GM12878 (cell line): ENCODE data around the gene ZNF470. TPM values are rescaled to one million over a fixed set of nuclear protein-coding genes. Genes with fewer than 3 reads are reported as not detected.

Source experiments
- ATAC-seq: fragments of 200-7000 bp; cut with Tn5 transposase; 3 replicates; pipeline ENCODE4 v1.9.1; 2020; ENCODE audit warnings: mild to moderate bottlenecking, moderate library complexity
- BruUV-seq: library from RNA; stranded (reverse); fragments of 400-500 nt; replicated peaks from 2 replicates; lab custom pipeline; 2021; lab: Mats Ljungman, UMichigan
- CTCF ChIA-PET: fragments of 300-600 bp; sonication (Branson Sonifier 250); formaldehyde crosslinking; extraction: SDS; loops from one replicate; lab custom pipeline; 2021; ENCODE audit warnings: inconsistent platforms; lab: Yijun Ruan, JAX
- POLR2A ChIA-PET: fragments of 350-600 bp; formaldehyde crosslinking; extraction: SDS; loops from one replicate; lab custom pipeline; 2021; ENCODE audit warnings: inconsistent platforms; lab: Charles Lee
- RAD21 ChIA-PET: fragments of 300-600 bp; sonication (Branson Sonifier 250); formaldehyde crosslinking; loops from one replicate; lab custom pipeline; 2023; ENCODE audit warnings: antibody characterized with exemption; ENCODE audit not compliant: unreplicated experiment; lab: Charles Lee
- SMC1A ChIA-PET: fragments of 300-600 bp; sonication (Branson Sonifier 250); formaldehyde crosslinking; loops from one replicate; lab custom pipeline; 2023; ENCODE audit not compliant: unreplicated experiment, uncharacterized antibody; lab: Charles Lee
- DNase-seq: peaks from one replicate; pipeline ENCODE4 v3.0.0-alpha.2; 2011; ENCODE audit warnings: low read depth, low spot score
- FAIRE-seq: peaks from 3 replicates; lab custom pipeline; 2011; peaks lifted over from hg19 to GRCh38; lab: Jason Lieb, UNC
- H2AFZ ChIP-seq: 2 replicates; pipeline ENCODE4 v1.6.0; 2011; ENCODE audit warnings: low read depth, low read length, control low read depth; ENCODE audit not compliant: control insufficient read depth
- H3K27ac ChIP-seq: 2 replicates; pipeline ENCODE4 v1.5.1; 2011; ENCODE audit warnings: control low read depth; ENCODE audit not compliant: control insufficient read depth, insufficient read depth
- H3K27me3 ChIP-seq, 2 experiments: replicated peaks in 1 of 2; 2 replicates each; pipeline versions ENCODE4 v1.6.0 to v1.6.1; 2011; ENCODE audit warnings: low read length in 1 of 2; ENCODE audit not compliant: control insufficient read depth in 2 of 2, insufficient read depth in 2 of 2
- H3K36me3 ChIP-seq, 2 experiments: 2 replicates each; pipeline ENCODE4 v1.5.1; 2011; ENCODE audit warnings: low read length in 1 of 2; ENCODE audit not compliant: control insufficient read depth in 2 of 2, insufficient read depth in 2 of 2
- H3K4me1 ChIP-seq: 2 replicates; pipeline ENCODE4 v1.6.1; 2011; ENCODE audit warnings: mild to moderate bottlenecking, low read length, moderate library complexity, mixed read lengths; ENCODE audit not compliant: control insufficient read depth, insufficient read depth
- H3K4me2 ChIP-seq: 2 replicates; pipeline ENCODE4 v1.6.0; 2011; ENCODE audit warnings: control low read depth; ENCODE audit not compliant: control insufficient read depth, insufficient read depth
- H3K4me3 ChIP-seq: fragments of 200-600 bp; sonication (generic); 2 replicates; pipeline ENCODE4 v1.5.1; 2016
- H3K79me2 ChIP-seq: 2 replicates; pipeline ENCODE4 v1.6.0; 2011; ENCODE audit warnings: low read length; ENCODE audit not compliant: control insufficient read depth, insufficient read depth
- H3K9ac ChIP-seq: 2 replicates; pipeline ENCODE4 v1.8.0; 2011; ENCODE audit warnings: low read length, control low read depth, mixed read lengths; ENCODE audit not compliant: control insufficient read depth, insufficient read depth
- H3K9me3 ChIP-seq: replicated peaks from 3 replicates; pipeline ENCODE4 v1.5.1; 2011; ENCODE audit warnings: mild to moderate bottlenecking, low read length; ENCODE audit not compliant: control insufficient read depth, insufficient read depth
- H4K20me1 ChIP-seq: 2 replicates; pipeline ENCODE4 v1.6.0; 2011; ENCODE audit not compliant: control insufficient read depth, insufficient read depth
- BRCA1 ChIP-seq: IDR thresholded peaks from 2 replicates; pipeline ENCODE4 v1.6.1; 2011; ENCODE audit warnings: low read depth, low read length, improper control_type of control experiment
- CREB1 ChIP-seq: IDR thresholded peaks from 2 replicates; pipeline ENCODE4 v1.6.1; 2012; ENCODE audit warnings: low read depth, mild to moderate bottlenecking, inconsistent platforms
- HDAC6 ChIP-seq: fragments of 200-600 bp; sonication (generic); IDR thresholded peaks from one replicate; pipeline ENCODE4 v1.8.0; 2017; ENCODE audit warnings: antibody characterized with exemption; ENCODE audit not compliant: unreplicated experiment
- IKZF1 ChIP-seq: fragments of 450-650 bp; conservative IDR thresholded peaks from 2 replicates; pipeline ENCODE4 v1.6.1; 2017; ENCODE audit warnings: antibody characterized with exemption, mild to moderate bottlenecking
- KAT2A ChIP-seq: conservative IDR thresholded peaks from 2 replicates; pipeline ENCODE4 v1.6.1; 2011; ENCODE audit warnings: low read depth, low read length; ENCODE audit not compliant: control insufficient read depth
- RAD21 ChIP-seq: IDR thresholded peaks from 2 replicates; pipeline ENCODE4 v1.6.1; 2011; ENCODE audit warnings: mild to moderate bottlenecking, low read depth, low read length, moderate library complexity; ENCODE audit not compliant: insufficient read depth
- RAD51 ChIP-seq: fragments of 450-650 bp; IDR thresholded peaks from 2 replicates; pipeline ENCODE4 v1.6.1; 2016; ENCODE audit warnings: moderate library complexity, mild to moderate bottlenecking, inconsistent platforms
- SMAD5 ChIP-seq: IDR thresholded peaks from 2 replicates; pipeline ENCODE4 v1.6.1; 2016; ENCODE audit warnings: antibody characterized with exemption, low read depth
- SPI1 ChIP-seq: IDR thresholded peaks from 2 replicates; pipeline ENCODE4 v1.6.1; 2011; ENCODE audit warnings: low read depth, mild to moderate bottlenecking, low read length, moderate library complexity, borderline replicate concordance; ENCODE audit not compliant: insufficient read depth
- TAF1 ChIP-seq: IDR thresholded peaks from 2 replicates; pipeline ENCODE4 v1.6.1; 2011; ENCODE audit warnings: mild to moderate bottlenecking, low read depth, low read length, borderline replicate concordance
- TARDBP ChIP-seq: IDR thresholded peaks from 2 replicates; pipeline ENCODE4 v1.6.1; 2016; ENCODE audit warnings: borderline replicate concordance
- WRNIP1 ChIP-seq: IDR thresholded peaks from 2 replicates; pipeline ENCODE4 v1.6.1; 2011; ENCODE audit warnings: low read depth, low read length, improper control_type of control experiment, borderline replicate concordance
- WGBS: methylation state at CpG from one replicate; pipeline ENCODE4 v1.1.6; 2016; ENCODE audit warnings: low lambda C conversion rate; ENCODE audit not compliant: insufficient replicate concordance, insufficient coverage; ENCODE audit errors: missing lambda C conversion rate; 5-methylcytosine and 5-hydroxymethylcytosine counted together
- in situ Hi-C: fragments of 300-500 bp; cut with MboI; formaldehyde crosslinking; loops from 9 replicates; pipeline ENCODE4 v1.14.3; 2018; ENCODE audit warnings: mixed read lengths
- intact Hi-C: fragments of 100-400 bp; cut with micrococcal nuclease; formaldehyde crosslinking; loops from one replicate; pipeline ENCODE4 v1.14.2; 2022; ENCODE audit not compliant: unreplicated experiment
- polyA plus RNA-seq, 11 experiments: library from polyadenylated mRNA; depleted of rRNA in 4 of 11; unstranded in 6 of 11; stranded (reverse) in 5 of 11; fragments of >200 nt; fragmentation: Nextera tagmentation in 4 of 11; fragmentation: Illumina TruSeq in 1 of 11; extraction: Ambion mirVana in 4 of 11; extraction: Trizol in 1 of 11; gene quantifications; 1 replicate in 1 of 11; 2 replicates in 10 of 11; pipeline versions ENCODE4 v1.2.1 to v1.2.3, GENCODE V29; 2011 to 2016; ENCODE audit warnings: inconsistent platforms in 2 of 11, missing spikeins in 2 of 11, low read depth in 1 of 11
- total RNA-seq, 4 experiments: library from RNA; depleted of rRNA in 3 of 4; stranded (reverse); fragments of >200 nt in 3 of 4; fragmentation: Illumina TruSeq in 1 of 4; extraction: Trizol in 1 of 4; gene quantifications; 2 replicates each; pipeline versions ENCODE4 v1.2.1 to v1.2.3, GENCODE V29; 2013 to 2021

ZNF470 gene
- total and polyA plus RNA-seq, 10 of the 15 experiments (the other 5 are each of a cell fraction or from before 2014, with no cell fraction given): 0.16 to 1.4 (median 0.56) TPM

DNA sequence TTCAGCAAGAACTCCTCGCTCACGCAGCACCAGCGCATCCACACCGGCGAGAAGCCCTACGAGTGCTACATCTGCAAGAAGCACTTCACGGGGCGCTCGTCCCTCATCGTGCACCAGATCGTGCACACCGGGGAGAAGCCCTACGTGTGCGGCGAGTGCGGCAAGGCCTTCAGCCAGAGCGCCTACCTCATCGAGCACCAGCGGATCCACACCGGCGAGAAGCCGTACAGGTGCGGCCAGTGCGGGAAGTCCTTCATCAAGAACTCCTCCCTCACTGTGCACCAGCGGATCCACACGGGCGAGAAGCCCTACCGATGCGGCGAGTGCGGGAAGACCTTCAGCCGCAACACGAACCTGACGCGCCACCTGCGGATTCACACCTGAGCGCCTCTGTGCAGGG is 55.1 kb downstream of the ZNF470 start:
- Histone ChIP-seq H3K27me3 (no peaks in the 10 kb centered on the region), H2AFZ (no peak overlapping the region), H3K4me2 (no peak overlapping the region), H3K9ac (no peak overlapping the region), H3K79me2 (no peaks in the 10 kb centered on the region), H4K20me1 (no peaks in the 10 kb centered on the region), H3K4me1 (no peaks in the 10 kb centered on the region), H3K27ac (no peak overlapping the region), H3K36me3 (no peaks in the 10 kb centered on the region; a peak in 2 of 4 replicates), H3K4me3 (no peak overlapping the region), H3K9me3 (peaks cover 9% of the 10 kb centered on the region; the same call in 1 of the 3 replicates)
- ChIA-PET CTCF (no interaction called here), SMC1A (no interaction called here), RAD21 (no interaction called here), POLR2A (no interaction called here)
- no peak for FAIRE-seq
- no TSS peak for BruUV-seq
- over 99% methylated on average over 37 of the region's 37 CpGs for WGBS
- DNase-seq: no peak
- intact Hi-C loops (no loop called here), in situ Hi-C loops (no loop called here)
- ATAC-seq: no peak
- TF ChIP-seq HDAC6: no peak
- TF ChIP-seq CREB1: no peak
- no peak for TF ChIP-seq RAD21
- no peak for TF ChIP-seq TAF1
- TF ChIP-seq SMAD5: no peak
- no peak for TF ChIP-seq KAT2A
- TF ChIP-seq SPI1: no peak
- no peak for TF ChIP-seq RAD51
- no peak for TF ChIP-seq WRNIP1
- no peak for TF ChIP-seq BRCA1
- TF ChIP-seq IKZF1: no peak
- no peak for TF ChIP-seq TARDBP
